Measurements from ENCODE around the gene RBM23.

- TF ChIP-seq ZNF551 (CRISPR knock-in tag; IDR thresholded peaks at IDR 0.05) (no peak), SUPT5H (IDR thresholded peaks at IDR 0.05) (no peak), FOXM1 (IDR thresholded peaks at IDR 0.05; ENCODE audit: low read depth) (no peak), FOXM1 (CRISPR knock-in tag; IDR thresholded peaks at IDR 0.05; ENCODE audit: low read depth) (no peak), CTCF (IDR thresholded peaks at IDR 0.05 in 2 of 3, conservative IDR thresholded peaks at IDR 0.05 in 1 of 3; ENCODE audit: insufficient read depth in 2 of 3, low read depth in 1 of 3, low read length in 3 of 3) (no peak), GTF2E2 (tag; IDR thresholded peaks at IDR 0.05) (no peak), ZKSCAN8 (CRISPR knock-in tag; IDR thresholded peaks at IDR 0.05) (no peak), ZNF586 (CRISPR knock-in tag; conservative IDR thresholded peaks at IDR 0.05) (no peak), STAT5B (CRISPR knock-in tag; IDR thresholded peaks at IDR 0.05) (no peak), EHMT2 (IDR thresholded peaks at IDR 0.05) (no peak), TAF15 (IDR thresholded peaks at IDR 0.05; ENCODE audit: low read depth, low read length) (no peak)
- TF ChIP-seq, protein P1, sequence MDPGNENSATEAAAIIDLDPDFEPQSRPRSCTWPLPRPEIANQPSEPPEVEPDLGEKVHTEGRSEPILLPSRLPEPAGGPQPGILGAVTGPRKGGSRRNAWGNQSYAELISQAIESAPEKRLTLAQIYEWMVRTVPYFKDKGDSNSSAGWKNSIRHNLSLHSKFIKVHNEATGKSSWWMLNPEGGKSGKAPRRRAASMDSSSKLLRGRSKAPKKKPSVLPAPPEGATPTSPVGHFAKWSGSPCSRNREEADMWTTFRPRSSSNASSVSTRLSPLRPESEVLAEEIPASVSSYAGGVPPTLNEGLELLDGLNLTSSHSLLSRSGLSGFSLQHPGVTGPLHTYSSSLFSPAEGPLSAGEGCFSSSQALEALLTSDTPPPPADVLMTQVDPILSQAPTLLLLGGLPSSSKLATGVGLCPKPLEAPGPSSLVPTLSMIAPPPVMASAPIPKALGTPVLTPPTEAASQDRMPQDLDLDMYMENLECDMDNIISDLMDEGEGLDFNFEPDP (CRISPR knock-in tag; IDR thresholded peaks at IDR 0.05): no peak
Observed at GRCh38 chr14:22907429-22907828, 11.5 kb downstream of the RBM23 start.

All from K562 (cell line).